Stimulated activated CD4-positive, alpha-beta T cell treated with anti-CD3 and anti-CD28 coated beads, Interleukin-4, amount 100 ng/mL, for 24 hours (primary cell): Measurements from ENCODE around the gene EXTL2.
"Not testable (repeated sequence)": the region's sequence is repeated elsewhere in the genome, so short reads cannot be mapped to it uniquely, and the experiment has no call there.

Experiments
- DNase-seq: peaks from one replicate; pipeline ENCODE4 v3.0.0-alpha.2; 2020

Gene EXTL2, protein sequence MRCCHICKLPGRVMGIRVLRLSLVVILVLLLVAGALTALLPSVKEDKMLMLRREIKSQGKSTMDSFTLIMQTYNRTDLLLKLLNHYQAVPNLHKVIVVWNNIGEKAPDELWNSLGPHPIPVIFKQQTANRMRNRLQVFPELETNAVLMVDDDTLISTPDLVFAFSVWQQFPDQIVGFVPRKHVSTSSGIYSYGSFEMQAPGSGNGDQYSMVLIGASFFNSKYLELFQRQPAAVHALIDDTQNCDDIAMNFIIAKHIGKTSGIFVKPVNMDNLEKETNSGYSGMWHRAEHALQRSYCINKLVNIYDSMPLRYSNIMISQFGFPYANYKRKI

DNA sequence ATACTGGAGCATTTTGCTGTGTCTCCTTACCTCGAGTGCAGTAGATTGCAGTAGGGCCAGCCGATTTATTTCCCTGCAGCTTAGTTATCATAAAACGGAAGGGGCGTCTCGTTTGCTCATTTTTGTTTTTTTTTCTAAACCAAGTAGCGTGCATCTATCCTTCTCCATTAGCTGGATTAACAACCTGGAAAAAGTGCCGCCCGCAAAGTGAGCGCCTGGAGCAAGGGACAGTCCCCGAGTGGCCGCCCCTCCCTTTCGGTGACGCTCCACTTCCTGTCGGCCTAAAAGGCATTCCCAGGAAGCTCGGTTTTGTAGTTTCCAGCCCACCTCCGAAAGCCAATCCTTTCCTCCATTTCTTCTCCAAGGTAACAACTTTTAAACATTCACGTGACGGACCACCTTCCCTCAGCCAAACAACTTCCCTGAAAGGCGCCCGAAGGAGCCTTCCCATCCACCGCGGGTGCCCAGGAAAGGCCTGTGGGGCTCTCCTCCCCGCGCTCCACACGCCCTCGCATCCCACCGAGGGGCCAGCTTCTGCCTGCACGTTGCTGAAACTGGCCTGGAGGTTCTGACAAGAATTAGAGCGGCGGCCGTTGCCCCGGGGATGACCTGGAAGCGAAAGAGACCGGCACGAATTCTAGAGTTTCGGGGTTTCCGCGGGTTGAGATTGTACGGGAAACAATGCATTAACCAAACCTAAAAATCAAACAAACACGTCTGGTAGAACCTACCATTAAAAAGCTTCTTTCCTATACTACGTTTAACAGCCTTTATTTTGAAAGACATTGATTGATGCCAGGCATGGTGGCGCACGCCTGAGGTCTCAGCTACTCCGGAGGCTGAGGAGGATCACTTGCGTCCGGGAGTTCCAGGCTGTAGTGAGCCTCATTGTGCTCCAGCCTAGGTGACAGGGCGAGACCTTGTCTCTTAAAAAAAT lies at the start of gene EXTL2:
TSS of gene EXTL2 (minus strand) at position 240 of the 937 bp plus-strand sequence. CDS start 6,085 bp downstream, outside the sequence.
- peak; percentile 74 for DNase-seq

DNA sequence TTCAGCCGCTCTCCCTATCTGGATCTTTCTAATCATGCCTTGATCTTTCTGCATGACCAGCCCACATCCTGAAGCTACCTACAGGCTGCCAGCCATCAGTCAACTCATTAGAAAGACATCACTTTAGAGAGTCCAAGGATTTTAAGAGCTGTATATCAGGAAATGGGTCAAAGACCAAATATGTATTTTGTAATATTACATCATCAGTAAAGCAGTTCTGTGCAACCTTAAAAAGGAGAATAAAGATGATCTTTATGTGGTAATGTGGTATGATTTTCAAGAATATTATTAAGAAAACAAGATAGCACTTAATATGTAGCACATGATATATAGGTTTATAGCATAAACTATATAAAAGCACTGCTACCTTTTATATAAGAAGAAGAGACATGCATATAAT lies 48.9 kb upstream of the EXTL2 start:
- DNase-seq = no peak

GRCh38 chr1:100942304-100943046 lies 47.8 kb upstream of the EXTL2 start:
- DNase-seq = no peak

GRCh38 chr1:100941580-100942216 lies 47.1 kb upstream of the EXTL2 start:
- no peak for DNase-seq

GRCh38 chr1:100941098-100941527 lies 46.5 kb upstream of the EXTL2 start:
- DNase-seq = no peak

GRCh38 chr1:100936194-100936967 lies 41.7 kb upstream of the EXTL2 start:
- no peak for DNase-seq

- DNase-seq = not testable (repeated sequence)
These were observed 38.9 kb upstream of the EXTL2 start for GRCh38 chr1:100933555-100933954.

DNA sequence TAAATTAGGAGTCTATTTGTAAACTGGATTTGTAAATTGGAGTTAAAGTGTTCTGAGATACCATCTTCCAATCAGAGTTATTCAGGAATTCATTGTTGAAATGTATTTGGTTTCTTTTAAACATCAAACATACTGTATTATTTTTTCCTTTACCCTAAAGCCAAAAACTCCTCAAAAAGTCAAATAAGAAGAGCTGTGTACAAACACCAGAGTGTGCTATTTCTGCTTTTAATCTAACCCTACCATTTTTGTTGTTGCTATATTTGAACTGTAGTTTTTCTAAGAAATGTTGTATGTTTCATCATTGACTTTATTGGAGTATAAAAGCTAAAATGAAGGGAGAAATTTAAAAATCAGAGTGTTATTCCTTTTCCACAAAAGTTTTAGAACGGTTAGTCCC lies 37.1 kb upstream of the EXTL2 start:
- DNase-seq = no peak

GRCh38 chr1:100930494-100930893 lies 35.9 kb upstream of the EXTL2 start:
- DNase-seq = no peak

GRCh38 chr1:100928128-100928527 lies 33.5 kb upstream of the EXTL2 start:
- DNase-seq = no peak

DNA sequence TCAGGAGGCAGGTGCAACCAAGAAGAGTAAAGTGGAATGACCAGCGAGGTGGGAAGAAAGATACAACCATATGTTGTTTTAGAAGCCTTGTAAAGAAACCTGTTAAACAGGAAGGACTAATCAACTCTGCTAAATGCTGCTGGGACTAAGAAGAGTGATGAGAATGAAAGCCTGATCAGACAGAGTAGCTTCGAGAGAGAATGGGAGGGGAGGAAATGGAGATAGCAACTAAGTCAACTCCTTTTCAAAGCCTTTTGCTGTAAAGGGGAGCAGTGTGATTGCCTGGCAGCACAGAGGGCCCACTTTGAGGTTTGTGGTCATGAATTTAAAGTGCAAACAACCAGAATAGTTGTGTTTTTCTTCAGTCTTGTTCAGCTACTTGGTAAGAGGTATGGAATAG lies 32.6 kb upstream of the EXTL2 start:
- peak; percentile 21 for DNase-seq

DNA sequence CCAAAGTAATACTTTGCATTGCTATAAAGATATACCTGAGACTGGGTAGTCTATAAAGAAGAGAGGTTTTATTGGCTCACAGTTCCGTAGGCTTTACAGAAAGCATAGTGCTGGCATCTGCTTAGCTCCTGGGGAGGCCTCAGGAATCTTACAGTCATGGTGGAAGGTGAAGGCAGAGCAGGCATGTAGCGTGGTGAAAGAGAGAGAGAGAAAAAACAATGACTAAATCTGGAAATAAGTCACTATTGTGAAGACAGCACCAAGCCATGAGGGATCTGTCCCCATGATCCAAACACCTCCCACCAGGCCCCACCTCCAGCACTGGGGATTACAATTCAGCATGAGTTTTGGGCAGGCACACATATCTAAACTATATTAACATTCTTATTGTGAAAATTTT lies 31.6 kb upstream of the EXTL2 start:
- no peak for DNase-seq

DNA sequence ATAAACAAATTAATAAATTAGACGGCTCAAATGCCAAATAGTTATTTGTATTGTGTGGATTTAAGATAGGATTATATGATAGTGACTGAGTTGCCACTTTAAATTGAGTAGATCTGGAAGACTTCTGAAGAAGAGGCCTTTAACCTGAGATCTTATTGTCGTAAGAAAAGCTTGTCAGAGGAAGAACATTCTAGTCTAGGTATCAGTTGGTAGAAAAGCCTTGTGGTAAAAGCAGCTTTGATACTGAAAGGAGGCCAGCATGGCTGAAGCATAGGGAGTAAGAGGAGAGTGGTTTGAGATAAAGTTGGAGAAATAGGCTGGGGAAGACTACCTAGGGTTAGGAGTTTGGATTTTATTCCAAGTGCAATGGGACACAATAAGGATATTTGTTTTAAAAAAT lies 30.3 kb upstream of the EXTL2 start:
- no peak for DNase-seq

- peak; percentile 40 for DNase-seq
These were observed 29.6 kb upstream of the EXTL2 start for GRCh38 chr1:100924212-100924611.

DNA sequence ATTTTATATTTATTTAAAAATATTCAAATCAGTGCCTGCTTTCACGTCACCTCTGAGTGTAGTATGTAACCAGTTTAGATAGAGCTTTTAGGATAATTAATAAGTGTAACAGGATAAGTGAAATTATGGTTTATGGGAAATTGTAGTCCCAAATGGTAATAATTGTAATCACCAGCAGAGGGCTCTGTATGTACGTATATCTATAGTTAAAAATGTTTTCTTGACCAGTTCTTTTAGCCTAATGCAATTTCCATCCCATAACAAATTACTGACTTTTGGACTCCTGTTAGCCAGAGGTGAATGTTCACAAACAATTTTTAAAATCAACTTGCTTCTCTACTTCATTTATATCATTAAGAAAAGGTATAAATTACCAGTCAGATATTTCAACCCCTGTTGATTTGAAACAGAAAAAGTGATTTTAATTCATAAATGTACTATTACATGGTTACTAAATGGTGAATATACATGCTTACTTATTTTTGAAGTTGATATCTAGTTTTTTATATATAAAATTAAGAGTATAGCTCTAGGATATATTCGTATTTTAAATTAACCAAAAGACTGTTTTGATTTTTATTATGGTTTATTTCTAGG lies 26.6 kb upstream of the EXTL2 start:
- DNase-seq = no peak

DNA sequence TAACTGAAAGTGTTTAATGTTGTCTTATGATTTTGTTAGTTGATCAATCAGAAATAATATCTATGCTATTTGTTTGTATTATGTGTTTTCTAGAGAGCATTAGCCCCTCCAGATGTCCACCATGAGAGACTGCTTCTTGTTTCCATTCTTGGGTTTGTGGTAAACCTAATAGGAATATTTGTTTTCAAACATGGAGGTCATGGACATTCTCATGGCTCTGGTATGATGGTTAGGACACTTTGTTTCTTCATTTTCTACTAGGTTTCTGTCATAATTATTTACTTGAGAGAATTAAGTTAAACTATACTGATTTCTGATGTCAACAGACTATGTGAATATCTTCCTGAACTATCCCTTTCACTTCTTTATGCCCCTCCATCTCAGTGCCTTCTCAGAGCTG lies 17.4 kb upstream of the EXTL2 start:
- DNase-seq = no peak

- no peak for DNase-seq
These were observed 14.4 kb upstream of the EXTL2 start for GRCh38 chr1:100909018-100909417.

DNA sequence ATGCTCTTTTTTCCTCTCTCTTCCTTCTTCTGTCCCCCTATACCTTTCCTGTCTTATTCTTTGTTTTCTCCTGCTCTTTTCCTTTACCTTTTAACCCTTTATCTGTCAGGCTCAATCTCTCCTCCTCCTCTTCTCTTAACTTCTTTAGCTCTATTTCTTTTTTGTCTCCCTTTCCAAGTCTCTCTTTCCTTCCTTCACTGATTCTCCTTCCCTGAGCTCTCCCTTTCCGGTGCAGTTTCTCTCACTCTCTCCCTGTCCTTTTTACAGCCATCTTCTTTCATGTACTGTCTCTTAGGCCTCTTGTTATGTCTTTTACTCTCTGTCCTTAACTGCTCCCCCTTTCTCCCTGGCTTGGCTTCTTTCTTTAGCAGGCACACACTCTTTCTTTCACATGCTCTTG lies 13.2 kb upstream of the EXTL2 start:
- DNase-seq = no peak

DNA sequence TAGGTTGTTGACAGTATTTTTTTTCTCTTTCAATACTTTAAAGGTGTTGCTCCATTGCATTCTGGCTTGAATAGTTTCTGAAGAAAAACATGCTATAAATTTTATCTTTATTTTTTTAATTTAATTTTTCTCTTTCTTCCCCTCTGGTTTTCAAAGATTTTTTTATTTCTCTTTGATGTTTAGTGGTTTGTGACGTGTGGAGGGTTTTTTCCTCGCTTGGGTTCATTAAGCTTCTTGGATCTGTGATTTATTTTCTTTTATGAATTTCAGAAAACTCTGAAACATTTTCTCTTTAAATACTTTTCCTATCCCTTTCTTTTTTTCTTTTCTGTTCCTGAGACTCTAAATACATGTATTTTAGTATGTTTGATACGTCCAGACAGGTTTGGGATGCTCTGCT lies 10.5 kb upstream of the EXTL2 start:
- no peak for DNase-seq

DNA sequence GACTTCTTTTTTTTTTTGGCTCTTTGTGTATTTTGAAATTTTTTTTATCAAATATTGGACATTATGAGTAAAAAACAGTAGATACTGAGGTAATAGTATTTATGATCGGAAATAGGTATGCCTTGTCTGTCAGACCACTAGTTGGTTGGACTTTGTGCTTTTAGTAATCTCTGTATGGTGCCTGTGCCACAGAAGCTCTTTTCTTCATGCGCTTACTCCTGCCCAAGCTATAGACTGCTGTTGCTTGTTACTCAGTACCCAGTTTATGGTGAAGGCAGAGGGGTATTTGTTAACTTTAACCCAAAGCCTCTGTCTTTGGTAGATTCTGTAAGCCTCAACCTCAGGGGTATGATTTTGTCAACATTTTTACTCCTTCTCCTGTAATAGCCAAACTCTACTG lies 9.9 kb upstream of the EXTL2 start:
- DNase-seq = no peak

GRCh38 chr1:100903777-100904176 lies 9.1 kb upstream of the EXTL2 start:
- no peak for DNase-seq

- no peak for DNase-seq
These were observed 7.7 kb upstream of the EXTL2 start for GRCh38 chr1:100902365-100902764.
